IPS-18c (cell line): ENCODE measurements around the gene CORIN.

Experiments used
- H3K4me3 ChIP-seq: 2 replicates; pipeline ENCODE4 v1.7.0; 2013; ENCODE audit warnings: low read depth, mild to moderate bottlenecking, low read length, moderate library complexity; ENCODE audit not compliant: insufficient read depth
- H3K9me3 ChIP-seq: one replicate; pipeline ENCODE4 v1.6.1; 2013; ENCODE audit warnings: mild to moderate bottlenecking, low read length, moderate library complexity; ENCODE audit not compliant: control insufficient read depth, insufficient read depth

The CORIN gene

DNA sequence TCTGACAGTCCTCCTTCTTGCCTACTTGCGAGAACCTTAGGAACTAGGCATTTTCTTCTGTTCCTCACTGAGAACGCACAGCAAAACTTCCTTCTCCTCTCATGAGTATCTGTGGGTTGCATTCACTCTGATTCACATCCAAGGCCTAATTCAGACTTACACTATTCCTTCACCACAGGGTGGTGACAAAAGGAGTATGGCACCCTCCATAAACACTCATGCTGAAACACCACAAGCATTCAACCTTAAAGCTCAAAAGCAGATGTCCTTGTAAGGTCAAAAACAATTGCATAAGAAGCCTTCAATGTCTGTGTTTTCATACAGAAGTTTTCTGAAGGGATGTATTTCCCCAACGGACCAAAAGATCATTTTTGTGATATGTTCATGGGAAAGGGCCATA is 147.3 kb downstream of the CORIN start:
- no peaks in the 10 kb centered on the region for H3K9me3 ChIP-seq
- H3K4me3 ChIP-seq, result no peak overlapping the region

DNA sequence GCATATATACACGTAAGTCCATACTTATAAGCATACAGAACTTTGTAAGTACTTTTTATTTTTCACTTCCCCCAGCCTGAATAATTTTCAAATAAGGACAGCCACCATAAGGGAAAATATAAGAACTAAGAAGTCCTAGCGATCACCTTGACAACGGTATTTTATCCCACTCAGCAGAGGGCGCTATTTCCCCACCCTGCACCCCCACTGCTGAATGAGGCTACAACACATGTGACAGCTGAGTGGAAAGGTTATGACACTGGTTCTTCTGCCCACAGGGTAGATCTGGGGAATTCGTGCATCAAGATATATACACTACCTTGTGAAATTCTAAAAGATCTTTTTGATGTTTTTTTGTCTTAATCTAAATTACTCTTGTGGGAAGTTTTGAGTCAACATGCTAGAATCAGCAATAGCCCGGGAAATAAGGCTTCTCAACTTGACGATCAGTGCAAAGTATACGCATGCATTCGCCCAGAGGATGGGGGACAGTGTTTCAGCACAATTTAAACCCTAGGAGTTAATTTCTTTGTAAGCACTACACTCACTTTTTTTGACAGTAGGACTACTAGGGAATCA is 151.5 kb downstream of the CORIN start:
- H3K4me3 ChIP-seq, result no peak overlapping the region

DNA sequence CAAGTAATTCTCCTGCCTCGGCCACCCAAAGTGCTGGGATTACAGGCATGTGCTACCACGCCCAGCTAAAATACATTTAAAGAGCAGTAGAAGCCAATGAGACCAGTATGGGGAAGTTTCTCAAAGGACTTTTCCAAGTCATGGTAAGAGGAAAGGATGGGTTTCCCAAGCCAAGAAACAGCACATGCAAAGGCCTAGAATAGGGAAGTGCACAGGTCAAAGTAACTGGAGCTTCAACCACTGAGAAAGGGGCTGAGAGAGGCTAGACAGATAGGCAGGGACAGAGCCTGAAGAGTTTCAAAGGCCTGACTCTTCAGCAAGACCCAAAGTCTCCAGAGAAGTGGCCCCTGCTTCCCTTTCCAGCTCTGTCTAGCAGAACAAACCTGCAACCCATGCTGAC is 162.1 kb downstream of the CORIN start:
- H3K9me3 ChIP-seq, result no peaks in the 10 kb centered on the region
- H3K4me3 ChIP-seq, result no peak overlapping the region

More for the DNA sequence above, 151.5 kb downstream of the CORIN start:
- H3K9me3 ChIP-seq, result no peaks in the 10 kb centered on the region

DNA sequence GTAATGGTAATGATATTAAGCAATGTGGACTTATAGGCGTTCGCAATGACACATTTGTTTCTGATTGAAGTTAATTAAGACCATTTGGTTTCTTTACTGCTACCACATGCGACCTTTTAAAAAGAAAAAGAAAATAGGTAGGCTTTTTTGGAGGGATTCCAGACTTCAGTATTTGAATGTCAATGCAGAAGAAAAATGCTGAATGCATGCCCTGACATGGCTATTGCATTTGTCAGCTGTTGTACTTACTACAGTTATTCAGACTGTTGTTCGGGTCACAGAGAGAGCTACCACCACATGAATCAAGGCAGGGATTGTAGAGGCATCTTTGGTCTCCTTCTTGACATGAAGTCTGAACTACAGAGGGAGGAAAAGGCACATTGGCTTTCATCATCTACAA is 163.7 kb downstream of the CORIN start:
- H3K4me3 ChIP-seq, result no peak overlapping the region
- H3K9me3 ChIP-seq, result no peaks in the 10 kb centered on the region

DNA sequence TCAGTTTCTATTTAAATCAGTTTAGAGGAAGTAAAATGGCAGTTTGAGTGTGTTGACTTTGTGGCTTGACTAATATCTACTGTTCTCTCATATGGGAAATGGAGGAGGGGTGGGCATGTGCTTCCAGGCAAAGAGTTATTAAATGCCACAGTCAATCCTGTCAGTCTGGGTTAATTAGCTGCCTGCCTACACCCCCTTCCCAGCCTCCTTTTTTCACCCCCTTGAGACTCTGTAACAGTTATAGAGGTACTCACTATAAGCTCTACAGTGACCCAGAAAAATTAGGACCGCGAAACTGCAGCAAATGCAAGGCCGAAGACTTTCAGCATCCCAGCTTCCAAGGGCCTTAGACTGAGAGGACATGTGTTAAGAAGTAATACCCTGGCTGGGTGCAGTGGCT is 165.2 kb downstream of the CORIN start:
- Histone ChIP-seq H3K9me3 (no peaks in the 10 kb centered on the region), H3K4me3 (no peak overlapping the region)

DNA sequence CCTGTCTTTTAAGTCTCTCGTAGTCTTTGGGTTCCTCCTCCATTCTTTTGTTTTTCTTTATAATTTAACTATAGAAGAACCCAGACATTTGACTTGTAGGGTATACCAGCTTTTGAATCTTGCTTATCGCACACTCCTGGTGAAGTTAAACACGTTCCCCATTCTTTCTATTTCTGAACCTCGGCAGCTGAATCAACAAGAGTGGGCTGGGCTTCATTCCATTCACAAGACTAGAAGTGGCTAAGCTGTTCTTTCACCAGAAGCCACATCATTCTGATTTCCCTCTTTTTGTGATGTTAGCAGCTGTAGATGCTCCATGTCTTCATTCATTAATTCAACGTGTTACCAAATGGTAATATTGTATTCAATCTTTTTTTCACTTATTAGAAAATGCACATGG is 167.9 kb downstream of the CORIN start:
- H3K4me3 ChIP-seq, result no peak overlapping the region
- no peaks in the 10 kb centered on the region for H3K9me3 ChIP-seq

DNA sequence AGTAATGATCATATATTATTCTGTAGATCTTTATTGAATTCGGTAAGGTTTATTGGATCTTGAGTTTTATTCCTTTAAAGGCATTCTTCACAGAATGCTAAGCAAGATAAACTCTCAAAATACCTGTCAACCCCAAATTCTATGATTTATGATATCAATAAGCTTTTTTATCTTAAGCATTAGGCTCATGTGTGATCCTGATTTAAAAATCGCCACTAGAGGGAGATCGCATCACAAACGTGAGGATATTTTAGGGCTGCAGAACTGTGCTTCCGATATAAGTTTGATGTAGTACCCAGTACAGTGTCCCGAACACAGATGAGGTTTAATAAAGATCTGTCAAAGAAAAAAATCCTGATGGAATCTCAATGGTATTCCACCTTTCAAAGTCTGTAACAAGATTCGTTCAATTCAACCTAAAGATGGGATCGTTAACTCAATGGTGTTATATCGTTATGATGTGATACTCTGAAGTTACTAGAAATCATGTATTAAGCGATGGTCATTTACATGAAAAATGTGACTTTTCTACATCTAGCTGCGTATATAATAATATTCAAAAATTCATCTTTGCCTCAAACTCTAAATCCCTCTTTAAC is 169.0 kb downstream of the CORIN start:
- no peak overlapping the region for H3K4me3 ChIP-seq
- H3K9me3 ChIP-seq, result no peaks in the 10 kb centered on the region

DNA sequence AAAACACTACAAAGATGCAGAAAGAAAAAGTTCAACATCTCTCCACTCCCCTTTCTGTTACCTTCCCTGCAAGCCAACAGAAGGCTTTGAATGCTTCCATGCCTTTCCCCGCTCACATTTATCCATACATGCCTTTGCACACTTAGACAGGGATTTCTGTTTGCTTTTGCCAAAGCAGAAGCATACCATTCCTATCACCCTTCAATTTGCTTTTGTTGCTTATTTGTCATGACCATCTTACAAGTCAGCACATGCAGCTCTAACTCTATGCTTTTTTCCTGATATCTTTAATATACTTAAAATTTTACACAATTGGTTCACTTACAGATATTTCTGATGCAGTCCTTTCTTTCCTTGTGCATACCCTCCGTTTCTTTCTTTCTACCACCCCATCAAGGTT is 169.6 kb downstream of the CORIN start:
- no peak overlapping the region for H3K4me3 ChIP-seq
- no peaks in the 10 kb centered on the region for H3K9me3 ChIP-seq

DNA sequence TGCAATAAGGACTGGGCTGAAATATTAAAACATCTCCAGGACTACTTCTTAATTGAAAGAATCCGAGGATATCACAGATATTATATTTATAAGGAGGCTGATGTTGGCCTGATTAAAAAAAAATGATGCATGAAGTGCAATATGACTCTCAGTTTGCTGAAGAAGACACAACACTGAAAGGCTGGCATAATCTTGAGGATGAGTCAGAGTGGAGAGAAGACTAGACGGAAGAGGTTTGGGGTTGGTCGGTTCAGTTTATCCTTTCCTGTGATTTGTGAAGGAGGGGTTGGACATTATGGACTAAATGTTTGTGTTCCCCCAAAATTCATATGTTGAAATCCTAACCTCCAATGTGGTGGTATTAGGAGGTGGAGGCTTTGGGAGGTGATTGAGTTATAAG is 170.3 kb downstream of the CORIN start:
- H3K9me3 ChIP-seq, result no peaks in the 10 kb centered on the region
- no peak overlapping the region for H3K4me3 ChIP-seq

DNA sequence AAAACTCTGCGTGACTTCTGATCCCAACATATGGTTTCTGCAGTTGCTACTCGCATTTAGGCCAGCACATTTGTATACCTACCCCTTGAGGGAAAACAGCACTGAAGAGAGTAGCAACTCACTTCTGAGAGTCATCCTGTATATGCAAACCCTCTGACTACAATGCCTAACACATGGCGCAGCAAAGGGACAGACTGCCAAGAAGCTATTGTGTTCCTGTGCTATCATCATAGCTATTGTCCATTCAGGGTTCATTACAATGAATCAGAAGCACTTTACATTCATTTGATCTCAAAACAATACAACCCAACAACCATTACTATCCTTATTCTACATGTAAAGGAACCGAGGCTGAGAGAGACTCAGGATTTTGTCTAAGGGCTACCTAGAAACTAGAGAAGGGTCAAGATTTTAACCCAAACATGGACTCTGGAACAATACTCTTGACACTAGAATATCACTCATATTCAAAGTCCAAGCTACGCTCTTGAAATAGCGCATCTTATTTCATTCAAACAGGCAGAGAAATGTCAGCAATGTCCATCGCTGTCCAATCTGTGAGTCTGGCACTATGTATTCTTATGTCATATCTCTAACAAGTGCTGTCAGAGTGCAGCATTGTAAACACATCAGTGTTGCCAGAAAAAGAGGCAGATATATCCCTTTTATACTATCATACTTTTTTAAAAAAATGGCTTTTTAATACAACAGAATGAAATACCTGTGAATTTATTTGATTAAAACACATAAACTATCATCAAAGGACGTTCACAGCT is 173.6 kb downstream of the CORIN start:
- H3K9me3 ChIP-seq, result no peaks in the 10 kb centered on the region
- H3K4me3 ChIP-seq, result no peak overlapping the region

DNA sequence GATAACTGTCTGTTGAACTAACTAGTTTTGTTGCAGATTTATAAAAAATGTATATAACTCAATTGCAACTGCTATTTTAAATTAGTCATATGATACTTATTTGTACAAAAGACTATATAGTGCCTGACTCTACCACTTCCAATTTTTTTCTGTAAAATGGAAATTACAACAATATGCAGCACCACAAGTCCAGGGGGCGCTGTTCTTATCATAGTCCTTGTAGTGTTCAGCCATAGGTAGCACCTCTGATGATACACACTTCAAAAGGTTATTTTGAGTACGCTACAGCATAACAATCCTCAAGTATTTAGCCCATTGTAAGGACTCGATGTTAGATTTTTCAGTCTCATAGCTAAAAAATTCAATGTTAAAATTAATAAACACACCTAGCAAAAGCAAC is 174.9 kb downstream of the CORIN start:
- Histone ChIP-seq H3K4me3 (no peak overlapping the region), H3K9me3 (no peaks in the 10 kb centered on the region)

DNA sequence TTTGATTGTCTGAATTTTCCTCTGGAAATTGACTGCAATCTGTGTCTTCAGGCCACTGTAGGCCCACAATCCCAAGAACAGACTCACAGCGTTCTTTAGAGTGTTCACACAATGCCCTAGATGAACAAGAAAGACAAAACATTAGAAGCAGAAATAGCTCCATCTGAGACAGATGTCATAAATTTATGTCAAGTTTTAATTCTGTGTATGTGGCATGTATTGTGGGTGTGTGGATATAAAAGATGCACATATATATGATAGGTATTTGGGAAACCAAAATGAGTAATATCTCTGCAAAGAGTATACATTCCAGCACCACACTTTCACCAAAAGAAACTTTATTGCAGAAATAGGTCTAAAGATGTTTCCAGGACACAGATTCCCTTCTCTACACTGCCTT is 176.1 kb downstream of the CORIN start:
- Histone ChIP-seq H3K9me3 (no peaks in the 10 kb centered on the region), H3K4me3 (no peak overlapping the region)

DNA sequence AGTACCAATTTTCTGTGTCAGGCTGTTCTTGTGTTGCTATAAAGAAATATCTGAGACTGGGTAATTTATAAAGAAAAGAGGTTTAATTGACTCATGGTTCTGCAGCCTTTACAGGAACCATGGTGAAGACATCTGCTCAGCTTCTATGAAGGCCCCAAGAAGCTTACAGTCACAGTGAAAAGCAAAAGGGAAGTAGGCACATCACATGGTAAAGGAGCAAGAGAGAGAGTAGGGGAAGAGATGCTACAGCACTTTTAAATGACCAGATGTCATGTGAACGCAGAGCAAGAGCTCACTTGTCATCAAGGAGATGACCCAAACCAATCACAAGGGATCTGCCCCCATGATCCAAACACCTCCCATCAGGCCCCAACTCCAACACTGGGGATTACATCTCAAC is 178.5 kb downstream of the CORIN start:
- H3K9me3 ChIP-seq, result no peaks in the 10 kb centered on the region
- H3K4me3 ChIP-seq, result no peak overlapping the region

DNA sequence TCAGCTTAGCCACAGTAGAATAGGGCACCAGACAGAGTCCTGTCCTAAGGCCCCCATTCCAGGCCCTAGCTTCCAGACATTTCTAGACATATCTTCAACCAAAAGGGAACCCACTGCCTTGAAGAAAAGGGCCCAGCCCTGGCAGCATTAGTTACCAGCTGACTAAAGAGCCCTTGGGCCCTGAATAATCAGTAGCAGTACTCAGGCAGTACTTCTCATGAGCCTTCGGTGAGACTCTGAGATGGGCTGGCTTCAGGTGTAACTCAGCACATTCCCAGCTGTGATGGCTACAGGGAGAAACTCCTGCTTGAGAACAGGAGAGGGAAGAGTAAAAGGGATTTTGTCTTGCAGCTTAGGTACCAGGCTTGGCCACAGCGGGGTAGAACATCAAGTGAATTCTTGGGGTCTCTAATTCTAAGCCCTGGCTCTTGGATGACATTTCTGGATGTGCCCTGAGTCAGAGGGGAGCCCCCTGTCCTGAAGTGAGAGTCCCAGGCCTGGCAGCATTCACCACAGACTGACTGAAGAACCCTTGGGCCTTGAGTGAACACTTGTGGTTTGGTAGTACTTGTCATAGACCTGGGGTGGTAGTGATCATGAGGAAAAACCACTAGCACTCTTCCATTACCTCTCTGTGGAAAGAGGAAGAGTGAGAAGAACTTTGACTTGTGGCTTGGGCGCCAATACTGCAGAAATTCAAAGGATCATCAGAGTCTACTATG is 182.7 kb downstream of the CORIN start:
- H3K9me3 ChIP-seq, result no peaks in the 10 kb centered on the region

DNA sequence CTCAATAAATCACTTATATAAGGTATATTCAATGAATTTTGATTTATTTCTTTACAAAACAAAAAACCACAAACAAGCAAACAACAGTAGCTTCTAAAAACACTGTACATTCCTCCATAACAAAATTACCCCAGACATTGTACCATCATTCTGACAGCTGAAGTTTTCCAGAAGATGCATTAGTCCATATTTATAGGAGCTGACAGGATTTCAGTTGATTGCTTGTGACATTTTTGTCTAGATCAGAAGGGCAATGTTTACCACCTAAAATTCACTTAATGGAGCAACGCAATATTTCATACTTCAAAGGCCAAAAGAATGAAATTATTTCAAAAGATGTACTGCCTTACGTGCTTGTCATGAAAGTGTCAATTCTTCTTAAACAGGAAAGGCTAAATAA is 185.8 kb downstream of the CORIN start:
- no peaks in the 10 kb centered on the region for H3K9me3 ChIP-seq
- no peak overlapping the region for H3K4me3 ChIP-seq

More for the DNA sequence above, 182.7 kb downstream of the CORIN start:
- H3K4me3 ChIP-seq, result no peak overlapping the region

DNA sequence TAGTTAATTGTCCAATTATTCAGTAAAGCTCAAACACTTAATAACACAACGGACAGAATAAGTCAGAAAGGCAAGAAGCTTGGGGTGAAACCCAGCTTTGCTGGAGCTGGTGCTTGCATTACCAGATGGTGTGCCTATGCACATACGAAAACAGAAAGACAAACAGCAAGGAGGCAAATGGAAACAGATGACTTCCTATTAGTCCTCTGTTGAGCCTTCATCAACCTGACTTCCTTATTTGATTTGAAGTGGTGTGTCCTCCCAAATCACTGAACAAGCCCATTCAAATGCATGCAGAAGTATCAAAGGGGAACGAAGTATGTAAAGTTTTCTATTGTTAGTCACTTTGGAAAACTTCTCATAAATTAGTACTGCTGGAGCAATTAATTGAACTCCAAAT is 186.6 kb downstream of the CORIN start:
- Histone ChIP-seq H3K9me3 (no peaks in the 10 kb centered on the region), H3K4me3 (no peak overlapping the region)

DNA sequence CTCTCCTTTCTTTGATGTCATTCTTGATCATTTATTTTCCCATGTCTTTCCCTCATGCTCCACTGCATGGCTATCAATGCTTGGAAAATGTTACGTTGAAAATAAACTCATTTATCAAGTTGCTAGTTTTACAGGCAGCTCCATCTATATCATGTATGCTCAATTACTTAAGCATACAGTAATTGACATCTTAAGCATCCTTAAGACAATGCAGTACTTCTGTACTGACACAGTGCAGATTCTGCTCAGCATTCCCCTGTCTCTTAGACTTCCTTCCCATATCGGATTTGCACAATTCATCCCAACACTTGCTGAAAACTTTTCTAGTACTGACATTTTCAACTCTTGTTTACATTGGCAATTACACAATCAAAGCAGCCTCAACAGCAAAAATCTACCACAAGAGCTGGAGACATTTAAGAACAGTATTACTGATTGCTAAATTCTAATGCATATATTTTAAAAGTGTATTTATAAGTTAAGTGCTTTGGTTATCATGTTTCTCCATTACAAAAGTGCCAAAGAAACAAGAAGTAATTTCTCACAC is 187.2 kb downstream of the CORIN start:
- H3K9me3 ChIP-seq, result no peaks in the 10 kb centered on the region
- no peak overlapping the region for H3K4me3 ChIP-seq

DNA sequence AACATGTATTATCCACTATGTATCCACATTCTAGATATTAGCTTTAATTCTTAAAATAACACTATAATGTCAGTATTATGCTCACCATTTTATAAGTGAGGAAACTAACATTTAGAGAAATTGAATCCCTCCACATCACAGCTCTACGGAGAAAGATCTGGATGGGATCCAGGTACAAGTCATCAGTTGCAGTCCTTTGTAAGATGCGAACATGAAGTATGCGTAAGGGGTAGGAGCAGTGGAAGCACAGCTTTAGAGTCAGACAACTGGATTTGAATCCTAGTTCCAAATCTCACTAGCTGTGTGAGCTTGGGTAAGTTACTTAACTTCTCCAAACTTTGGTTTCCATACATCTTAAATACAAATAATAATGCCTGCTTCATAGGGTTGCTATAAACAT is 190.3 kb downstream of the CORIN start:
- no peak overlapping the region for H3K4me3 ChIP-seq
- H3K9me3 ChIP-seq, result no peaks in the 10 kb centered on the region
